SIG-M5 treated with dmso at 0.1 percent for 504 hours (cell line): Measurements from ENCODE around the gene ANKRD30A.
"Not testable (repeated sequence)": the region's sequence is repeated elsewhere in the genome, so short reads cannot be mapped to it uniquely, and the experiment has no call there.

Experiments
- DNase-seq: peaks from one replicate; lab custom pipeline; 2025; ENCODE audit not compliant: unreplicated experiment; lab: John Stamatoyannopoulos, UW

The ANKRD30A gene

DNA sequence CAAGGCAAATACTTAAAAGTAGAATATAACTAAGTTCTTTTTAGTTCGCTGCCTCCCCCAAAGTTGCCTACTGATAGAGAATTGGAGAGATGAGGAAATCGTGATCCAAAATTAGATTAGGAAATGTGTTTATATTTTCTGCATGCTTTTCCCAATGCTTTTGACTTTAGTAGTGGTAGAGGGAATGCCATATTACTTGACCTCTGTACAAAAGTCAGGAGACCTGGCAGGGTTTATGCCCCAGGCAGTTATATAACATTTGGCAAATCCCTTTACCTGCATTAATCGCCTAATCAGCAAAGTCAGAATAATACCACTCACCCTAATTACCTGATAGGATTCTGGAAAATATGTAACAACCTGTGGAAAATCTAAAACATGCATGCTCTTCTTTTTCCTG is 142.9 kb downstream of the ANKRD30A start:
- DNase-seq = no peak

GRCh38 chr10:37269554-37270256 is 144.3 kb downstream of the ANKRD30A start:
- no peak for DNase-seq

GRCh38 chr10:37275216-37275777 is 149.9 kb downstream of the ANKRD30A start:
- DNase-seq = no peak

DNA sequence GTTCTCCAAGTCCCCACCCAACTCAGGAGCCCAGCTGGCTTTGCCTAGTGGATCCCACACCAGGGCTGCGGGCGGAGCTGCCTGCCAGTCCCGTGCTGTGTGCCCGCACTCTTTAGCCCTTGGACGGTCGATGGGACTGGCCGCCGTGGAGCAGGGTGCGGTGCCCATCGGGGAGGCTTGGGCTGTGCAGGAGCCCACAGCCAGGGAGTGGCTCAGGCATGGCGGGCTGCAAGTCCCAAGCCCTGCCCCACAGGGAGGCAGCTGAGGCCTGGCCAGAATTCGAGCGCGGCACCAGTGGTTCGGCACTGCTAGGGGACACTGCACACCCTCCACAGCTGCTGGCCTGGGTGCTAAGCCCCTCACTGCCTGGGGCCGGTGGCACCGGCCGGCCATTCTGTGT is 159.7 kb downstream of the ANKRD30A start:
- no peak for DNase-seq

DNA sequence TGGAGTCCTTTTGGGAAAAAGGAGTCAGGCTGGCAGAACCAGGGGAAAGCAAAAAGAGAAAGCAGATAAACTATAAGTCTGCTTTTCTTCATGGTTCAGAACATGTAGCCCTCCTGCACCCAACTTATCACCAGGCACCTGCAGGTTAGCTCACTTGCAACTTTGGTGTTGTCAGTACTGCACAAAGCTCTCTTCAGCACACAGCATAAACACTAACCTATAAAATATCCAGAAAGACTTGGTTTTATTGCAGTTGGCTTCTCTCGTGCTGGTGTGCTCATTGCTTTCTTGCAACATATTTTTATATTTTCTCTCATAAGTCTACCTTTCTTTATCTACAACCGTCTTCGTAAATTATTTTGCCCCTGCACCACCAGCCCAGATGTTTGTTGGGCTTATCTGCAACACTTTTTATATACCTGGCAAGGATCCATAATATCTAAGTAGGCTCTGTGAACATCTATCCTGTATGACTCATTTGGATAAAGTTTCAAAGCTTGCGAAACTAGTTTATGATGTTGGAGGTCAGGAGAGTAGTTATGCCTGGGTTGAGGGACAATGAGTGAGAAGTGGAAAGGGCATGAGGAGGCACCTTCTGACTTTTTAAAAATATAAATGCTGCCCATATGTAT is 164.6 kb downstream of the ANKRD30A start:
- DNase-seq = peak; percentile 10

DNA sequence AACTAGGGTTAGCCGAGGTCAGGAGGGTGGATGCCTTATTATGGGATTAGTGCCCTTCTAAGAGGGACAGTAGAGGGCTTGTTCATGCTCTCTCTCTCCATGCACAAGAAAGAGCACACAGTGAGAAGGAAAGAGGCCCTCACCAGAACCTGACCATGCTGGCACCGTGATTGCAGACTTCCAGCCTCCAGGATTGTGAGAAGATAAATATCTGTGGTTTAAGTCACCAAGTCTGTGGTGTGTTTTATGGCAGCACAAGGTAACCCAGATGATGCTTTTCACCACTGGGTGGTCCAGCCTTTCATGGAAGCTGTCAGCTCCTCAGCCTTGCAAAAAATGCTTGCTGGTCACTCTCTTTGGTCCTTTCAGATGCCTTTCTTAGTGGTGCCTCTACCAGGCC is 175.9 kb downstream of the ANKRD30A start:
- DNase-seq = no peak

DNA sequence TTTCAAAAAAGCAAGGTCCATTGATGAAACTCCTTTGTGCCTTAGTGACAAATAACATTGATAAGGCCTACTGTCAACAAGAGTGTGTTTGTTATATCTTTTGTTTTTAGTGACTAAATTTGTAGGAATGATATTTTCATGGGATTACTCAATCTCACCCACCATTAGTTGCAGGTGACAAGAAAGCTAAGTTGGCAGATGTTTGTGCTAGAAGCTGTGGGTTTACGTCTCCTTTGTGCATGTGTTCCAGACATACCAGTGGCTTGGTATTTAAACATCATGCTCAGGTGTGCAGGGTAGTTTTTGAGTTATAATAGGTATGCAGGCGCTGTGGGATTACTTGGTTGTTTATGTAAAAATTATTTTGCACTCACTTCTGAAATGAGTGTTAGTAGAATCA is 178.6 kb downstream of the ANKRD30A start:
- DNase-seq = no peak

GRCh38 chr10:37314350-37314749 is 189.0 kb downstream of the ANKRD30A start:
- no peak for DNase-seq

- DNase-seq = no peak
Observed at GRCh38 chr10:37314862-37315261, 189.5 kb downstream of the ANKRD30A start.

GRCh38 chr10:37344413-37344812 is 219.0 kb downstream of the ANKRD30A start:
- DNase-seq = no peak

GRCh38 chr10:37379991-37380390 is 254.6 kb downstream of the ANKRD30A start:
- DNase-seq = no peak

DNA sequence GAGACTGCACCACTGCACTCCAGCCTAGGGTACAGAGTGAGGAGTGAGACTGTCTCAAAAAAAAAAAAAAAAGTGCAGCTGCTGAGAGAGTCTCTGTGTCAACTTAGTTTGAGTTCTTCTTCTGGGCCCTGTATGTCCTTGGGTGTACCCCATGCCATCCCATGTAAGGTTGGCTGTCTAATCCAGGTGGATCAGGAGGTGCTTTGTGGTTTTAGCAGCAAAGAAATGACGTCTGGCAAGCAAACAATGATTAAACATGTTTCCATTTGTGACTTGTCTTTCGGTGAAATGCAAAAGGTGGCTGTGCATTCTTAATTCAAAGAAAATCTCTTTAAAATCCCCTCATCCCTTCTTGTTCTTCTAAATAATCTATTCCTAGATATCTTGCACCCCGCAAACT is 255.9 kb downstream of the ANKRD30A start:
- DNase-seq = no peak

GRCh38 chr10:37384923-37385322 is 259.5 kb downstream of the ANKRD30A start:
- no peak for DNase-seq

- DNase-seq = no peak
Observed at GRCh38 chr10:37390926-37391325, 265.5 kb downstream of the ANKRD30A start.

GRCh38 chr10:37400774-37401173 is 275.4 kb downstream of the ANKRD30A start:
- DNase-seq = not testable (repeated sequence)

- no peak for DNase-seq
Observed at GRCh38 chr10:37401225-37401624, 275.8 kb downstream of the ANKRD30A start.

DNA sequence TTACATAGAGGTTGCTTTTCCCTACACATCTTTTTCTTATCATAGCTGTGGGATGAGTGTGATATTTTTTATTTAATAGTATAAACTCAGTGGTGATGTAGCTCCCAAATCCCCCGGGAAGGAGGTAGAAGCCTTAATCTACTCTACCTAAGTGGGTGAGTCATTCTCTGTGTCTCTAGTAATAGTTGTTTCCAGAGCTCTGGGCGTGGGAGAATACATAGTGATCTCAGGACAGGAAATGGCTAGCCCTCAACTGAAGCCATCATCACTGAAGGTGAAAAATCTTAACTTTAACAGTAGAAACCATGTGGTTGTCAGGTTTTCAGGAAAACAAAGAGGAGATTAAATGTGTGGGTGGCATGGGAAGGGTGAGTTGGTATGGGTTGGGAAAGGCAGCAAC is 278.4 kb downstream of the ANKRD30A start:
- no peak for DNase-seq
